Esophagus squamous epithelium (tissue), 5 donors: ENCODE data around the gene NGF. TPM values are rescaled to one million over a fixed set of nuclear protein-coding genes. Genes with fewer than 3 reads are reported as not detected.

Experiments used
- DNase-seq: peaks from one replicate; lab custom pipeline; 2025; lab: John Stamatoyannopoulos, UW
- H3K27ac ChIP-seq, 4 donors: fragments of 200-600 bp; sonication (generic); one replicate each; pipeline ENCODE4 v1.5.1; 2016 to 2019; ENCODE audit warnings: mild to moderate bottlenecking in 1 of 4
- H3K27me3 ChIP-seq, 4 donors: fragments of 200-600 bp; sonication (generic); 1 replicate in 3 of 4; 2 replicates in 1 of 4; pipeline versions ENCODE4 v1.5.1 to v1.6.0; 2017 to 2021; ENCODE audit warnings: antibody characterized with exemption in 1 of 4
- H3K36me3 ChIP-seq, 3 donors: fragments of 200-600 bp; sonication (generic); one replicate each; pipeline ENCODE4 v1.5.1; 2016 to 2019
- H3K4me1 ChIP-seq, 3 donors: fragments of 200-600 bp; sonication (generic); one replicate each; pipeline ENCODE4 v1.5.1; 2017 to 2019
- H3K4me3 ChIP-seq, 4 donors: fragments of 200-600 bp; sonication (generic); 1 replicate in 3 of 4; 2 replicates in 1 of 4; pipeline ENCODE4 v1.5.1; 2016 to 2019; ENCODE audit warnings: mild to moderate bottlenecking in 2 of 4, moderate library complexity in 1 of 4
- H3K9me3 ChIP-seq, 3 donors: fragments of 200-600 bp; sonication (generic); one replicate each; pipeline ENCODE4 v1.5.1; 2016 to 2019
- CTCF ChIP-seq, 6 experiments: fragments of 450-650 bp in 4 of 6; fragments of 200-600 bp in 2 of 6; sonication (generic) in 2 of 6; IDR thresholded peaks; one replicate each; pipeline ENCODE4 v1.5.1; 2016 to 2019; ENCODE audit warnings: antibody characterized with exemption in 6 of 6, mild to moderate bottlenecking in 4 of 6, moderate library complexity in 4 of 6
- POLR2A ChIP-seq, 4 donors: fragments of 450-650 bp; IDR thresholded peaks; one replicate each; pipeline ENCODE4 v1.6.1; 2017; ENCODE audit warnings: antibody characterized with exemption in 4 of 4, mild to moderate bottlenecking in 4 of 4, moderate library complexity in 3 of 4
- WGBS, 2 donors: methylation state at CpG; one replicate each; pipeline ENCODE4 v1.1.5; 2018; 5-methylcytosine and 5-hydroxymethylcytosine counted together
- intact Hi-C: fragments of 100-400 bp; cut with DNase I; formaldehyde crosslinking; loops from one replicate; pipeline ENCODE4 v1.15.0; 2022
- total RNA-seq, 4 donors: library from RNA; depleted of rRNA; stranded (reverse); fragments of >200 nt; gene quantifications; one replicate each; pipeline ENCODE4 v1.1.0, GENCODE V29; 2016
- donor health status: DM: yes; HTN: yes; CAD: no.

The NGF gene
- total RNA-seq, 4 donors from 2014 or later, result 1.9 TPM; not detected in 3

GRCh38 chr1:115291741-115292140 is 46.3 kb downstream of the NGF start:
- WGBS, 2 donors, result 69 to 89% methylated on average over 5 of the region's 5 CpGs
- H3K27me3 ChIP-seq, result no peaks in the 10 kb centered on the region
- no peak overlapping the region for H3K4me3 ChIP-seq
- TF ChIP-seq CTCF (IDR thresholded peaks at IDR 0.05) (no peak), POLR2A (IDR thresholded peaks at IDR 0.05) (no peak)
- no peak for DNase-seq
- H3K9me3 ChIP-seq, result no peaks in the 10 kb centered on the region
- no peak overlapping the region for H3K27ac ChIP-seq
- peaks cover 0 to 16% (median 0%) of the 10 kb centered on the region in 3 donors for H3K4me1 ChIP-seq
- intact Hi-C loops, result no loop called here
- H3K36me3 ChIP-seq, result no peaks in the 10 kb centered on the region

- no peaks in the 10 kb centered on the region for H3K27me3 ChIP-seq
- H3K4me1 ChIP-seq, result peaks cover 0 to 23% (median 0%) of the 10 kb centered on the region in 3 donors
- H3K4me3 ChIP-seq, result no peak overlapping the region
- WGBS, 2 donors, result 58 to 77% methylated on average over 1 of the region's 1 CpG
- intact Hi-C loops, result no loop called here
- no peaks in the 10 kb centered on the region for H3K9me3 ChIP-seq
- no peaks in the 10 kb centered on the region for H3K36me3 ChIP-seq
- no peak for DNase-seq
- H3K27ac ChIP-seq, result no peak overlapping the region
- no peak for TF ChIP-seq POLR2A (IDR thresholded peaks at IDR 0.05)
- no peak for TF ChIP-seq CTCF (IDR thresholded peaks at IDR 0.05)
These were observed 48.1 kb downstream of the NGF start for GRCh38 chr1:115289940-115290339.

- no peak for DNase-seq
- TF ChIP-seq POLR2A (IDR thresholded peaks at IDR 0.05) (no peak), CTCF (IDR thresholded peaks at IDR 0.05) (no peak)
- intact Hi-C loops, result no loop called here
- Histone ChIP-seq H3K9me3 (no peaks in the 10 kb centered on the region), H3K4me1 (peaks cover 0 to 22% (median 0%) of the 10 kb centered on the region in 3 donors), H3K27me3 (no peaks in the 10 kb centered on the region), H3K4me3 (no peak overlapping the region), H3K36me3 (no peaks in the 10 kb centered on the region), H3K27ac (no peak overlapping the region)
- 65 to 80% methylated on average over 3 of the region's 3 CpGs for WGBS, 2 donors
These were observed 49.4 kb downstream of the NGF start for GRCh38 chr1:115288591-115289198.

DNA sequence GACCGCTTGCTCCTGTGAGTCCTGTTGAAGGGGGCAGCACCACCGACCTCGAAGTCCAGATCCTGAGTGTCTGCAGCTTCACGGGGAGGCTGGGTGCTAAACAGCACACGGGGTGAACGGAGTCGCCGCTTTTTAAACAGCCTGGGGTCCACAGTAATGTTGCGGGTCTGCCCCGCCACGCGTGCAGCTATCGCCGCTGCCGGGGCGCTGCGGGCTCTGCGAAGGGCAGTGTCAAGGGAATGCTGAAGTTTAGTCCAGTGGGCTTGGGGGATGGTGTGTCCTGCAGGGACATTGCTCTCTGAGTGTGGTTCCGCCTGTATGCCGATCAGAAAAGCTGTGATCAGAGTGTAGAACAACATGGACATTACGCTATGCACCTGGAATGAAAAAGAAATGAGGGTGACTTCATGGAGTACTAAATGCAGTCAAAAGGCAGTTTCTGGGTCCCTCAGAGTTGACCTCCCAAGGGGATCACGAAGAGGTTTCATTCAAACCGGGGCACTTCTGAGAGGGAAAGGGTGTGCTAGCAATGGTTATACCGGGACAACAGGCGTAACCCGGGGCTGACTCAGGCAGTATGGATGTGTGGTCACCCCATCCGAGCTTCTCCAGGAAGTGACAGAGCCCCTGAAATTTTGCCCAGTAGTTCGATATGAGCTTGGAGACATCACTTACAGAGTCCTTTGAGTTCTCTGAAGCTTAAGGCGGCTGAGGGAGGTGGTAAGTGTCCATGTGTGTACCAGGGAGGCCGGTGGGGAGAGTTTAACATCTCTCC is 51.4 kb downstream of the NGF start:
- Histone ChIP-seq H3K4me3 (no peak overlapping the region), H3K36me3 (no peaks in the 10 kb centered on the region), H3K27ac (no peak overlapping the region), H3K27me3 (no peaks in the 10 kb centered on the region), H3K4me1 (peaks cover 0 to 23% (median 0%) of the 10 kb centered on the region in 3 donors), H3K9me3 (no peaks in the 10 kb centered on the region)
- TF ChIP-seq POLR2A (IDR thresholded peaks at IDR 0.05) (no peak), CTCF (IDR thresholded peaks at IDR 0.05) (no peak)
- WGBS, 2 donors, result 89 to 96% methylated on average over 15 to 23 of the region's 30 CpGs
- no peak for DNase-seq
- intact Hi-C loops, result no loop called here

DNA sequence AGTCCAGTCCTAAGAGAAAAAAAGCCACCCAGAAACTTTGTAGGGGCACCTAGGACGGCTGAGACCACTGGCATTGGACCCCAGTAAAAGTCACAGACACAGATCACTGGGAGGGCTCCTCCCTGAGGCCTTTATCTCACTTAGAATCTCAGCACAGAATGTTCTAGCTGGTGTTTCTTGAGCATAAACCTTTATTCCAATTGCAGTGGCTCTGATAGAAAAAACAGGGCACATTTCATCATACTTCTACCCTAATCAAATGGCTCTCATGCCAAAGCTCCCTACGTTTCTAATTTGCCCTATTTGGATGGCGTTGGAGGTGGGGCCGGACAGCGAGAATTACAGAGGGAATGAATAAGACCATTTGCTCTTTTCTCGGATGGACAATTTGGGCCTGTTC is 53.8 kb downstream of the NGF start:
- H3K27ac ChIP-seq, result peak overlapping the region; percentile 66 to 91 (median 84)

More for the DNA sequence above, 53.8 kb downstream of the NGF start:
- intact Hi-C loops, result no loop called here
- peaks cover 0 to 38% (median 0%) of the 10 kb centered on the region in 3 donors for H3K4me1 ChIP-seq
- H3K4me3 ChIP-seq, result no peak overlapping the region
- 76 to 88% methylated on average over 6 of the region's 6 CpGs for WGBS, 2 donors
- H3K9me3 ChIP-seq, result no peaks in the 10 kb centered on the region
- no peaks in the 10 kb centered on the region for H3K36me3 ChIP-seq
- no peak for TF ChIP-seq CTCF (IDR thresholded peaks at IDR 0.05)
- no peak for TF ChIP-seq POLR2A (IDR thresholded peaks at IDR 0.05)
- H3K27me3 ChIP-seq, result no peaks in the 10 kb centered on the region
- DNase-seq, result no peak
